HEK293 (cell line): ENCODE measurements around the gene DNMT1.

Experiments used
- CTCF ChIA-PET: fragments of 350-600 bp; formaldehyde crosslinking; extraction: SDS; loops from one replicate; lab custom pipeline; 2021; ENCODE audit warnings: antibody characterized with exemption; lab: Yijun Ruan, JAX
- POLR2A ChIA-PET: fragments of 300-600 bp; formaldehyde crosslinking; extraction: SDS; loops from one replicate; lab custom pipeline; 2020; ENCODE audit warnings: antibody characterized with exemption, inconsistent platforms; lab: Yijun Ruan, JAX
- H3K27ac ChIP-seq: fragments of 200-500 bp; sonication (Bioruptor generic); 2 replicates; pipeline ENCODE4 v1.5.1; 2014; ENCODE audit warnings: low read depth, low read length, control low read depth, inconsistent platforms; ENCODE audit errors: extremely low read depth
- H3K36me3 ChIP-seq, 2 experiments: fragments of 200-500 bp in 1 of 2; sonication (Bioruptor generic) in 1 of 2; 1 replicate in 1 of 2; 2 replicates in 1 of 2; pipeline ENCODE4 v1.5.1; 2014 to 2017; ENCODE audit warnings: inconsistent platforms in 2 of 2, low read length in 2 of 2; ENCODE audit not compliant: control insufficient read depth in 2 of 2, insufficient read depth in 1 of 2
- H3K4me1 ChIP-seq: fragments of 200-500 bp; sonication (Bioruptor generic); 2 replicates; pipeline ENCODE4 v1.5.1; 2014; ENCODE audit warnings: mild to moderate bottlenecking, low read length, inconsistent platforms; ENCODE audit not compliant: control insufficient read depth, insufficient read depth
- H3K4me3 ChIP-seq: 2 replicates; pipeline ENCODE4 v1.5.1; 2011; ENCODE audit warnings: low read depth, mild to moderate bottlenecking, control low read depth, low read length, moderate library complexity
- H3K9me3 ChIP-seq: fragments of 200-500 bp; sonication (Bioruptor generic); 2 replicates; pipeline ENCODE4 v1.5.1; 2014; ENCODE audit warnings: low read depth, low read length, inconsistent platforms; ENCODE audit not compliant: control insufficient read depth, insufficient read depth
- BCL11B ChIP-seq: fragments of 450-650 bp; formaldehyde crosslinking; IDR thresholded peaks from 2 replicates; pipeline ENCODE4 v1.5.1; 2016; ENCODE audit warnings: low read depth, missing biosample characterization, missing genetic modification characterization
- CTCF ChIP-seq: fragments of 450-650 bp; formaldehyde crosslinking; IDR thresholded peaks from 2 replicates; pipeline ENCODE4 v1.5.1; 2016; ENCODE audit warnings: missing biosample characterization, missing genetic modification characterization
- GLIS2 ChIP-seq: fragments of 450-650 bp; formaldehyde crosslinking; IDR thresholded peaks from 2 replicates; pipeline ENCODE4 v1.5.1; 2016; ENCODE audit warnings: missing biosample characterization, missing genetic modification characterization
- IKZF3 ChIP-seq: fragments of 450-650 bp; IDR thresholded peaks from 2 replicates; pipeline ENCODE4 v1.5.0; 2018; ENCODE audit warnings: missing biosample characterization, mild to moderate bottlenecking, missing genetic modification characterization, moderate library complexity
- PATZ1 ChIP-seq: fragments of 450-650 bp; formaldehyde crosslinking; IDR thresholded peaks from 2 replicates; pipeline ENCODE4 v1.5.1; 2016; ENCODE audit warnings: missing biosample characterization, missing genetic modification characterization
- PRDM6 ChIP-seq: fragments of 450-650 bp; formaldehyde crosslinking; IDR thresholded peaks from 2 replicates; pipeline ENCODE4 v1.5.1; 2017; ENCODE audit warnings: missing biosample characterization, missing genetic modification characterization
- RBAK ChIP-seq: fragments of 450-650 bp; formaldehyde crosslinking; IDR thresholded peaks from 2 replicates; pipeline ENCODE4 v1.5.1; 2016; ENCODE audit warnings: missing biosample characterization, missing genetic modification characterization
- YY2 ChIP-seq: fragments of 450-650 bp; formaldehyde crosslinking; IDR thresholded peaks from 2 replicates; pipeline ENCODE4 v1.5.1; 2016; ENCODE audit warnings: missing biosample characterization, missing genetic modification characterization
- ZBTB11 ChIP-seq: fragments of 450-650 bp; formaldehyde crosslinking; conservative IDR thresholded peaks from 2 replicates; pipeline ENCODE4 v1.5.1; 2016; ENCODE audit warnings: low read depth, missing biosample characterization, missing genetic modification characterization
- ZNF121 ChIP-seq: fragments of 450-650 bp; formaldehyde crosslinking; IDR thresholded peaks from 2 replicates; pipeline ENCODE4 v1.5.1; 2016; ENCODE audit warnings: missing biosample characterization, missing genetic modification characterization
- ZNF16 ChIP-seq: fragments of 450-650 bp; formaldehyde crosslinking; IDR thresholded peaks from 2 replicates; pipeline ENCODE4 v1.5.1; 2016; ENCODE audit warnings: low read depth, missing biosample characterization, missing genetic modification characterization
- ZNF2 ChIP-seq: fragments of 450-650 bp; formaldehyde crosslinking; IDR thresholded peaks from 2 replicates; pipeline ENCODE4 v1.5.1; 2016; ENCODE audit warnings: missing biosample characterization, missing genetic modification characterization
- ZNF23 ChIP-seq: fragments of 450-650 bp; formaldehyde crosslinking; IDR thresholded peaks from 2 replicates; pipeline ENCODE4 v1.5.1; 2016; ENCODE audit warnings: missing biosample characterization, missing genetic modification characterization, borderline replicate concordance
- ZNF266 ChIP-seq: fragments of 450-650 bp; formaldehyde crosslinking; IDR thresholded peaks from 2 replicates; pipeline ENCODE4 v1.5.1; 2016; ENCODE audit warnings: missing biosample characterization, missing genetic modification characterization, low read depth
- ZNF341 ChIP-seq: fragments of 450-650 bp; formaldehyde crosslinking; IDR thresholded peaks from 2 replicates; pipeline ENCODE4; 2016; ENCODE audit warnings: low read depth, missing biosample characterization, missing genetic modification characterization
- ZNF354C ChIP-seq: fragments of 450-650 bp; formaldehyde crosslinking; IDR thresholded peaks from 2 replicates; pipeline ENCODE4 v1.5.1; 2016; ENCODE audit warnings: missing biosample characterization, missing genetic modification characterization, low read depth, borderline replicate concordance
- ZNF362 ChIP-seq: fragments of 450-650 bp; formaldehyde crosslinking; IDR thresholded peaks from 2 replicates; pipeline ENCODE4 v1.5.1; 2016; ENCODE audit warnings: missing biosample characterization, missing genetic modification characterization
- ZNF37A ChIP-seq: fragments of 450-650 bp; IDR thresholded peaks from 2 replicates; pipeline ENCODE4 v1.5.1; 2018; ENCODE audit warnings: missing biosample characterization, missing genetic modification characterization
- ZNF530 ChIP-seq: fragments of 450-650 bp; formaldehyde crosslinking; IDR thresholded peaks from 2 replicates; pipeline ENCODE4 v1.5.1; 2016; ENCODE audit warnings: low read depth, missing biosample characterization, missing genetic modification characterization
- ZNF555 ChIP-seq: fragments of 450-650 bp; formaldehyde crosslinking; conservative IDR thresholded peaks from 2 replicates; pipeline ENCODE4 v1.5.1; 2017; ENCODE audit warnings: missing biosample characterization, mild to moderate bottlenecking, missing genetic modification characterization, inconsistent platforms
- ZNF580 ChIP-seq: fragments of 450-650 bp; formaldehyde crosslinking; IDR thresholded peaks from 2 replicates; pipeline ENCODE4 v1.5.1; 2016; ENCODE audit warnings: missing biosample characterization, missing genetic modification characterization
- ZNF629 ChIP-seq: fragments of 450-650 bp; formaldehyde crosslinking; IDR thresholded peaks from 2 replicates; pipeline ENCODE4 v1.5.1; 2017; ENCODE audit warnings: missing biosample characterization, missing genetic modification characterization
- ZNF654 ChIP-seq: fragments of 450-650 bp; formaldehyde crosslinking; IDR thresholded peaks from 2 replicates; pipeline ENCODE4 v1.5.1; 2016; ENCODE audit warnings: low read depth, missing biosample characterization, missing genetic modification characterization
- ZNF658 ChIP-seq: fragments of 450-650 bp; formaldehyde crosslinking; IDR thresholded peaks from 2 replicates; pipeline ENCODE4; 2016; ENCODE audit warnings: missing biosample characterization, missing genetic modification characterization
- ZNF677 ChIP-seq: fragments of 450-650 bp; IDR thresholded peaks from 2 replicates; pipeline ENCODE4 v1.5.0; 2018; ENCODE audit warnings: missing biosample characterization, mild to moderate bottlenecking, missing genetic modification characterization, moderate library complexity
- ZSCAN18 ChIP-seq: fragments of 450-650 bp; formaldehyde crosslinking; IDR thresholded peaks from 2 replicates; pipeline ENCODE4 v1.5.1; 2016; ENCODE audit warnings: missing biosample characterization, missing genetic modification characterization
- ZXDB ChIP-seq: fragments of 450-650 bp; formaldehyde crosslinking; IDR thresholded peaks from 2 replicates; pipeline ENCODE4 v1.5.1; 2016; ENCODE audit warnings: missing biosample characterization, missing genetic modification characterization

Gene DNMT1

GRCh38 chr19:10228920-10229319 is 34.2 kb upstream of the DNMT1 start:
- ChIA-PET POLR2A (interaction anchor here (1.8 kb wide), 1 partner anchor 34 kb away, joined by 8 read pairs; the partner anchor contains the start of gene DNMT1), CTCF (interaction anchor here (0.6 to 4.7 kb wide), 8 partner anchors 9 to 163 kb away, joined by 3 to 38 read pairs (median 3); no protein-coding TSS in a partner anchor)
- no peak overlapping the region for H3K4me3 ChIP-seq
- H3K9me3 ChIP-seq = no peaks in the 10 kb centered on the region
- no peaks in the 10 kb centered on the region for H3K4me1 ChIP-seq
- H3K36me3 ChIP-seq = peaks cover 0 to 8% of the 10 kb centered on the region in 2 experiments; a peak in 1 of 3 replicates
- no peak overlapping the region for H3K27ac ChIP-seq
- TF ChIP-seq ZNF629 (tag by site-specific recombination) = 0 out of 2 replicates have a peak, but pooled peaks have one; percentile 29
- TF ChIP-seq ZNF658 (tag by site-specific recombination) = no peak
- TF ChIP-seq GLIS2 (tag by site-specific recombination) = no peak
- TF ChIP-seq ZNF362 (tag by site-specific recombination) = peak; percentile 89
- TF ChIP-seq ZNF2 = peak; percentile 98
- TF ChIP-seq RBAK (tag by site-specific recombination) = no peak
- TF ChIP-seq ZBTB11 (tag by site-specific recombination) = no peak
- no peak for TF ChIP-seq ZNF266
- no peak for TF ChIP-seq ZNF555 (tag by site-specific recombination)
- peak; percentile 78 for TF ChIP-seq ZNF580
- TF ChIP-seq ZNF16 (tag by site-specific recombination) = peak; percentile 97
- TF ChIP-seq ZSCAN18 (tag by site-specific recombination) = no peak
- TF ChIP-seq ZNF341 (tag by site-specific recombination) = no peak
- TF ChIP-seq ZNF530 (tag by site-specific recombination) = no peak
- TF ChIP-seq ZXDB (tag by site-specific recombination) = peak; percentile 48; the same call in 1 of the 2 replicates
- peak; percentile 76 for TF ChIP-seq ZNF677 (tag by site-specific recombination)
- peak; percentile 81 for TF ChIP-seq IKZF3 (tag by site-specific recombination)
- no peak for TF ChIP-seq ZNF37A (tag by site-specific recombination)
- peak; percentile 96; the same call in 1 of the 2 replicates for TF ChIP-seq ZNF121 (tag by site-specific recombination)
- 0 out of 2 replicates have a peak, but pooled peaks have one; percentile 40 for TF ChIP-seq CTCF (tag by site-specific recombination)
- no peak for TF ChIP-seq ZNF23 (tag by site-specific recombination)
- no peak for TF ChIP-seq PRDM6 (tag by site-specific recombination)
- TF ChIP-seq BCL11B (tag by site-specific recombination) = no peak
- TF ChIP-seq ZNF654 (tag by site-specific recombination) = peak; percentile 36
- TF ChIP-seq PATZ1 (tag by site-specific recombination) = peak; percentile 66
- no peak for TF ChIP-seq ZNF354C (tag by site-specific recombination)
- TF ChIP-seq YY2 = 0 out of 2 replicates have a peak, but pooled peaks have one; percentile 26
